SK-N-SH (cell line): ENCODE results near the gene DIPK1A. TPM values are rescaled to one million over a fixed set of nuclear protein-coding genes. Genes with fewer than 3 reads are reported as not detected.

Experiments used
- CTCF ChIA-PET: fragments of 300-600, 350-600 bp; formaldehyde crosslinking; extraction: SDS; loops from one replicate; lab custom pipeline; 2021; lab: Yijun Ruan, JAX
- POLR2A ChIA-PET: fragments of 350-600 bp; sonication (Branson Sonifier 250); formaldehyde crosslinking; extraction: SDS; loops from one replicate; lab custom pipeline; 2020; ENCODE audit warnings: antibody characterized with exemption, inconsistent platforms; lab: Yijun Ruan, JAX
- DNase-seq: peaks from one replicate; pipeline ENCODE4 v3.0.0; 2012
- H2AFZ ChIP-seq: fragments of 200-600 bp; sonication (generic); 2 replicates; pipeline ENCODE4 v1.8.1; 2016; ENCODE audit warnings: antibody characterized with exemption, mild to moderate bottlenecking, low read depth
- H3F3A ChIP-seq: fragments of 200-600 bp; sonication (generic); replicated peaks from 2 replicates; pipeline ENCODE3; 2016; ENCODE audit warnings: antibody characterized with exemption, mild to moderate bottlenecking; ENCODE audit not compliant: insufficient read depth
- H3K27ac ChIP-seq, 2 experiments: fragments of 200-500 bp in 1 of 2; fragments of 200-600 bp in 1 of 2; sonication (Bioruptor generic) in 1 of 2; sonication (generic), shearing (Covaris generic) in 1 of 2; 2 replicates each; pipeline versions ENCODE4 v1.5.1 to v1.6.1; 2014 to 2016; ENCODE audit warnings: low read depth in 2 of 2, inconsistent platforms in 1 of 2, low read length in 1 of 2, mild to moderate bottlenecking in 1 of 2, mixed read lengths in 1 of 2
- H3K27me3 ChIP-seq: fragments of 200-600 bp; sonication (generic), shearing (Covaris generic); 2 replicates; pipeline ENCODE4 v1.6.1; 2016; ENCODE audit warnings: mixed run types; ENCODE audit not compliant: insufficient read depth
- H3K36me3 ChIP-seq, 2 experiments: fragments of 200-500 bp in 1 of 2; fragments of 200-600 bp in 1 of 2; sonication (Bioruptor generic) in 1 of 2; sonication (generic) in 1 of 2; replicated peaks in 1 of 2; 2 replicates each; pipeline versions ENCODE3 to v1.5.1; 2014 to 2016; ENCODE audit warnings: low read length in 1 of 2, mild to moderate bottlenecking in 1 of 2; ENCODE audit not compliant: insufficient read depth in 2 of 2, control insufficient read depth in 1 of 2
- H3K4me1 ChIP-seq, 2 experiments: fragments of 200-500 bp in 1 of 2; fragments of 200-600 bp in 1 of 2; sonication (Bioruptor generic) in 1 of 2; sonication (generic), shearing (Covaris generic) in 1 of 2; 2 replicates each; pipeline versions ENCODE4 v1.5.1 to v1.6.1; 2014 to 2016; ENCODE audit warnings: low read depth in 1 of 2, low read length in 1 of 2, mixed run types in 1 of 2; ENCODE audit not compliant: insufficient read depth in 2 of 2, control insufficient read depth in 1 of 2
- H3K4me2 ChIP-seq: fragments of 200-600 bp; sonication (generic), shearing (Covaris generic); 2 replicates; pipeline ENCODE4 v1.6.1; 2017; ENCODE audit warnings: mixed run types
- H3K4me3 ChIP-seq, 2 experiments: fragments of 200-500 bp in 1 of 2; fragments of 200-600 bp in 1 of 2; sonication (Bioruptor generic) in 1 of 2; sonication (generic), shearing (Covaris generic) in 1 of 2; 2 replicates each; pipeline versions ENCODE4 v1.5.1 to v1.8.1; 2014 to 2016; ENCODE audit warnings: low read depth in 2 of 2, inconsistent platforms in 1 of 2, low read length in 1 of 2, mild to moderate bottlenecking in 1 of 2, mixed read lengths in 1 of 2, moderate library complexity in 1 of 2
- H3K79me2 ChIP-seq: fragments of 200-600 bp; sonication (generic); 2 replicates; pipeline ENCODE4 v1.8.1; 2017; ENCODE audit warnings: mild to moderate bottlenecking; ENCODE audit not compliant: insufficient read depth
- H3K9ac ChIP-seq: fragments of 200-600 bp; sonication (generic); 2 replicates; pipeline ENCODE4 v1.6.1; 2017; ENCODE audit warnings: mixed run types
- H3K9me2 ChIP-seq: fragments of 200-600 bp; sonication (generic); 2 replicates; pipeline ENCODE4 v1.6.1; 2017; ENCODE audit warnings: mixed run types
- H3K9me3 ChIP-seq: fragments of 200-600 bp; sonication (generic); 2 replicates; pipeline ENCODE4 v1.6.1; 2017; ENCODE audit warnings: mixed run types, mild to moderate bottlenecking, moderate library complexity
- H4K20me1 ChIP-seq: fragments of 200-600 bp; sonication (generic); 2 replicates; pipeline ENCODE4 v1.6.1; 2017; ENCODE audit warnings: mild to moderate bottlenecking, mixed run types; ENCODE audit not compliant: insufficient read depth
- CTCF ChIP-seq: fragments of 200-600 bp; sonication (generic); IDR thresholded peaks from 2 replicates; pipeline ENCODE4 v1.6.1; 2017; ENCODE audit warnings: antibody characterized with exemption, mild to moderate bottlenecking, moderate library complexity
- ELF1 ChIP-seq: IDR thresholded peaks from 2 replicates; pipeline ENCODE4 v1.4.0; 2012
- EP300 ChIP-seq, 2 experiments: IDR thresholded peaks; 2 replicates each; pipeline versions ENCODE4 v1.4.0 to v1.6.1; 2012; ENCODE audit warnings: borderline replicate concordance in 1 of 2, low read depth in 1 of 2, low read length in 1 of 2
- FOSL2 ChIP-seq: IDR thresholded peaks from 2 replicates; pipeline ENCODE4 v1.4.0; 2012; ENCODE audit warnings: low read depth, mild to moderate bottlenecking, moderate library complexity, borderline replicate concordance
- FOXJ3 ChIP-seq: sonication (generic); formaldehyde crosslinking; IDR thresholded peaks from 2 replicates; pipeline ENCODE4 v1.5.1; 2020; ENCODE audit warnings: mild to moderate bottlenecking, missing genetic modification reagents
- MXI1 ChIP-seq: IDR thresholded peaks from 2 replicates; pipeline ENCODE4 v1.6.1; 2012; ENCODE audit warnings: mild to moderate bottlenecking, low read depth, low read length, improper control_type of control experiment
- PBX3 ChIP-seq: IDR thresholded peaks from 2 replicates; pipeline ENCODE4; 2012
- SIN3A ChIP-seq: IDR thresholded peaks from 2 replicates; pipeline ENCODE4 v1.6.1; 2012; ENCODE audit warnings: low read depth, mild to moderate bottlenecking, low read length, moderate library complexity, borderline replicate concordance
- TAF1 ChIP-seq: IDR thresholded peaks from 2 replicates; pipeline ENCODE4 v1.6.1; 2012; ENCODE audit warnings: low read depth, mild to moderate bottlenecking, low read length, moderate library complexity, borderline replicate concordance
- TCF12 ChIP-seq: IDR thresholded peaks from 2 replicates; pipeline ENCODE4 v1.4.0; 2012
- USF1 ChIP-seq: IDR thresholded peaks from 2 replicates; pipeline ENCODE4 v1.4.0; 2012; ENCODE audit warnings: low read depth, borderline replicate concordance
- ZBTB33 ChIP-seq: IDR thresholded peaks from 2 replicates; pipeline ENCODE4 v1.4.0; 2012; ENCODE audit warnings: low read depth, borderline replicate concordance
- WGBS: methylation state at CpG from one replicate; pipeline ENCODE4 v1.1.6; 2017; ENCODE audit warnings: low lambda C conversion rate; 5-methylcytosine and 5-hydroxymethylcytosine counted together
- polyA plus RNA-seq, 3 experiments: library from polyadenylated mRNA; depleted of rRNA; stranded (reverse); fragments of >200 nt; gene quantifications; 2 replicates each; pipeline ENCODE4 v1.2.3, GENCODE V29; 2012

The DIPK1A gene
- polyA plus RNA-seq, 1 of the 3 experiments (the other 2 are of a cell fraction): 3.4 TPM

- H3K27me3 ChIP-seq: no peaks in the 10 kb centered on the region
- 48% methylated on average over 6 of the region's 6 CpGs for WGBS
- no peaks in the 10 kb centered on the region for H3K79me2 ChIP-seq
- no peaks in the 10 kb centered on the region for H3K9me2 ChIP-seq
- no peak overlapping the region for H3K4me2 ChIP-seq
- DNase-seq: no peak
- ChIA-PET CTCF (interaction anchor here (0.5 to 7.0 kb wide), 7 partner anchors 13 to 337 kb away, joined by 3 to 31 read pairs (median 6); partner anchors contain the start of gene DR1), POLR2A (interaction anchor here (1.2 kb wide), 1 partner anchor 176 kb away, joined by 3 read pairs; the partner anchor contains the start of gene RPL5)
- no peaks in the 10 kb centered on the region for H3F3A ChIP-seq
- H3K4me3 ChIP-seq: no peak overlapping the region
- no peaks in the 10 kb centered on the region for H3K36me3 ChIP-seq
- no peaks in the 10 kb centered on the region for H4K20me1 ChIP-seq
- H3K4me1 ChIP-seq: no peaks in the 10 kb centered on the region
- H2AFZ ChIP-seq: no peak overlapping the region
- TF ChIP-seq ELF1 (no peak), ZBTB33 (no peak), TCF12 (no peak), CTCF (no peak), MXI1 (no peak), SIN3A (no peak), PBX3 (no peak), TAF1 (no peak), USF1 (no peak), FOSL2 (no peak), EP300 (IDR thresholded peaks at IDR 0.05; ENCODE audit: borderline replicate concordance in 1 of 2, low read depth in 1 of 2, low read length in 1 of 2) (no peak), FOXJ3 (no peak)
- TF ChIP-seq, all 33 proteins: peak for 0
- no peaks in the 10 kb centered on the region for H3K9me3 ChIP-seq
- H3K9ac ChIP-seq: no peak overlapping the region
- no peak overlapping the region for H3K27ac ChIP-seq
These were observed 46.8 kb upstream of the DIPK1A start for GRCh38 chr1:93007941-93008577.
